Measurements from ENCODE around the gene ISG20. TPM values are rescaled to one million over a fixed set of nuclear protein-coding genes. Genes with fewer than 3 reads are reported as not detected.

ISG20 gene
- total RNA-seq, 1 donor from 2014 or later, result 2.5 TPM

DNA sequence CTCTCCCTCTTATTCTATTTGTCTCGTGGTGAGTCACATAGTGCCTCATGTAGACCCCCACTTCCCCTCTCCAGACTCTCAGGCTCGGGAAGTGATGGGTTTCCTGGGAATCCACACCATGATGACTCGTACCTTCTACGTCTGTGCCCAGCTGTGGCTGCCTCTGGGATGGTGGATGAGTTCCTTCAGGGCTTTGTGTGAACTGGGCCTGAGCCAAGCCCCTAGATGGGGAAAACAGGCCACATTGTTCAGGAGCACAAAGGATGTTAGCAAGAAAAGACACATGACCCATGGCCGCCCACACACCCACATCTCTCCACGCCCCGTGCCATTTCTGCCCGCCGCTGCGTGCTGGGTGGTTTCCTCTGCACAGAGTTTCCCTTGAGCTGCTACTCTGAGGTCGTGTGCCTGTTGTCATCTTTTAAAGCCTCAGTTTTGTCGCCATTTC is 10.5 kb downstream of the ISG20 start:
- ATAC-seq (ENCODE audit: poor library complexity), result peak; percentile 52
- intact Hi-C loops (cut with DNase I), result no loop called here

DNA sequence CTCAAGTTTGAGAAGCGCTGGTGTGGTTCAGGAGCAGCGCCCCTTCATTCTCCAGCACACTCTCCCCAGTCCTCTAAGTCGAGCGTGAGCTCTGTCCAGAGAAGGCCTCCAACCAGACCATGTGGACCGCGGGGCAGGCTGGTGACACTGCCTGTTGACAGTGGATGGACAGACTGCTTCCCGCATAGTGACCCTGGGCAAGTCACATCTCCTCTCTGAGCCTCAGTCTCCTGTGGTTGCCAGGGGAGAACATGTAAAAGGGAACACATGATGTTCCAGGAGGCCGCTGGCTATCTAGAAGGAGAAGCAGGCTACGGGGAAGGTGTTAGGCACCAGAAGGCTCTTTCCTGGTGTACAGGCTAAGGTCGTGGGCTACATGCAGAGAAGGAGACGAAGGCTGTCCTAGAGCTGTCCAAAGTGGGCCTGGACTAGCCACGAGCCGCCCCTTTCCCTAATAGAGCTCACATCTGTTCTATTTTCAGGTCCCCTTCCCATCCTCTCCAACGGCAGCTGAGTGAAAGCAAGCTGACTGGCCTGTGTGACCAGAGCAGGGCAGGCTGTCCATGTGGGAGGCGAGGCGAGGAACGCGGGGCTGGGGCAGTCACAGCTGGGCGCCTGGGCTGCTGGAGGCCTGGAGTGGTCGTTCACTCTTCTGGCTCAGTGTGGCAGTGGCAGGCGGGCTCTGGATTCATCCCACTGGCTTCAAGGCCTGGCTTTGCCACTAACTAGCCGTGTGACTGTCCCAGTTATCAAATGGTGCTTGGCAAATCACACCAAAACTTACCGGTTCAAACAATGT is 11.1 kb downstream of the ISG20 start:
- ATAC-seq (ENCODE audit: poor library complexity) (no peak), DNase-seq (no peak)
- intact Hi-C loops (cut with DNase I), result no loop called here

More for the DNA sequence above, 10.5 kb downstream of the ISG20 start:
- DNase-seq, result peak; percentile 56

DNA sequence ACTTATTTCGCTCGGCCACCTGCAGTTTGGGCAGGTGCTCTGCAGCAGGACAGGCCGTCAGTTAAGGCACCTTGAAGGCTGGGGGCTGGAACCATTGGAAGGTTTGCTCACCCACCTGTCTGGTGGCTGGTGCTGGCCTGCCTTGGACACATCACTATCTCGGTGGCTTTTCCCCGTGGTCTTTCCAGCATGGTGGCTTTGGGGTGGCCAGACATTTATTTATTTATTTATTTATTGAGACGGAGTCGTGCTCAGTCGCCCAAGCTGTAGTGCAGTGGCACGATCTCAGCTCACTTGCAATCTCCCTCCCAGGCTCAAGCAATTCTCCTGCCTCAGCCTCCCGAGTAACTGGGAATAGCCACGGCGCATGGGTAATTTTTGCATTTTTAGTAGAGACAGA is 11.7 kb downstream of the ISG20 start:
- intact Hi-C loops (cut with DNase I), result no loop called here
- ATAC-seq (ENCODE audit: poor library complexity) (no peak), DNase-seq (no peak)

DNA sequence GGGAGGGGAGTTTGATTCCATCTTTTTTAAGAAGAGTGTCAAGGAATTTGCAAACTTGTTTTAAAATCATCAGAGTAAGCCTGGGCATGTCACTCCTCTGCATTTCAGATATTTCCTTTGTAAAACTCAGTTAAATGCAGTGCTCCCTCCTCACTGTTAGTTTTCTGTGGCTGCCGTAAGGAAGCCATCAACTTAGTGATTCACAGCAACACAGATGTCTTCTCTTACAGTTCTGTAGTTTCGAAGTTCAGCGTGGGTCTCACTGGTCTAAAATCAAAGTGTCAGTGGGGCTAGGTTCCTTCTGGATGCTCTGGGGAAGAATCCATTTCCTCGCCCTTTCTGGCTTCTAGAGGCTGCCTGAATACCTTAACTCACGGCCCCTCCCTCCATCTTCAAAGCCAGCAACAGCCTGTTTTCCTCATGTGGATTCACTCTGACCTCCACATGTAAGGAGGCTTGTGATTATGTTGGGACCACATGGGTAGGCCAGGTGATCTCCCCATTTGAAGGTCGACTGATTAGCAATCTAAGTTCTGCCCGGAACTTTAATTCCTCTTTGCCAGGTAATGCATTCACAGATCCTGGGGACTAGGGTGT is 12.4 kb downstream of the ISG20 start:
- DNase-seq, result no peak
- intact Hi-C loops (cut with DNase I), result no loop called here
- ATAC-seq (ENCODE audit: poor library complexity), result no peak

DNA sequence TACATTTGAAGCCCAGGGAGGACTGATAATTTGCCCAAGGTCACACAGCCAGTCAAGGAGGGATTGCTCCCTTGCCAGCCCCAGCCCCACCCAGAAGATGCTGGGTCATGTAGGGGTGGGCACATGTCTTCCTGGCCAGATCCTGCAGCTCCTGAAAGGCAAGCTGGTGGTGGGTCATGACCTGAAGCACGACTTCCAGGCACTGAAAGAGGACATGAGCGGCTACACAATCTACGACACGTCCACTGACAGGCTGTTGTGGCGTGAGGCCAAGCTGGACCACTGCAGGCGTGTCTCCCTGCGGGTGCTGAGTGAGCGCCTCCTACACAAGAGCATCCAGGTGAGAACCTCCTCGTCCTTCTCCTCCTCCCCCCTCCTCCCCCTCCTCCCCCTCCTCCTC is 13.2 kb downstream of the ISG20 start:
- DNase-seq (no peak), ATAC-seq (ENCODE audit: poor library complexity) (no peak)
- intact Hi-C loops (cut with DNase I), result no loop called here

DNA sequence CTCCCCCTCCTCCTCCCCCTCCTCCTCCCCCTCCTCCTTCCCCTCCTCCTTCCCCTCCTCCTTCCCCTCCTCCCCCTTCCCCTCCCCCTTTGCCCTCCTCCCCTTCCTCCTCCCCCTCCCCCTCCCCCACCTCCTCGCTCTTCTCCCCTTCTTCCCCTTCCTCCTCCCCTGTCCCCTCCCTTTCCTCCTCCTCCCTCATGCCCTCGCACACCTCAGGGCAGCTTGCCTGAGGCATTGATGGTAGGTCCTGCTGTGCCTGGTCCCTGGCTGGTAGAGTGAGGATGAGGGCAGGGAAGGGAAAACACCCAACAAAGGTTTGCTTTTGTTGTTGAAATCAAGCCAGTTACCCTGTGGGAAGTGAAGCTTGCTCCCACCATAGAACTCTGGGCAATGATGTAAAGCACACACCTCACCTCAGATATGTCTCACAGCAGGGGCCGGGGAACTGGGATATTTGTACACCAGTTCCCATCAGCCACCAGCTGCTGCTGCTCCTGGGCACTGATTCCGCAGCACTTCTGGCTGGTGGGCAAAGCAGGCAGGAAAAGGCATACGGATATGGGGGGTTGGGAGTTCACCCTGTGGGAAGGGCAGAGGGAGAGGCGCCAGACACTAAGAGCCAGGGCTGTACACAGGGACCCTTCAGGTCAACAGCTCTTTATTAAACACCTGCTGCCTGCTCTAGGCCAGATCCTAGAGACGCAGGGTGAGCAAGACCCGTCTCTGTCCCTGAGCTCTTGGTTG is 13.8 kb downstream of the ISG20 start:
- intact Hi-C loops (cut with DNase I), result no loop called here
- no peak for ATAC-seq (ENCODE audit: poor library complexity)
- no peak for DNase-seq

DNA sequence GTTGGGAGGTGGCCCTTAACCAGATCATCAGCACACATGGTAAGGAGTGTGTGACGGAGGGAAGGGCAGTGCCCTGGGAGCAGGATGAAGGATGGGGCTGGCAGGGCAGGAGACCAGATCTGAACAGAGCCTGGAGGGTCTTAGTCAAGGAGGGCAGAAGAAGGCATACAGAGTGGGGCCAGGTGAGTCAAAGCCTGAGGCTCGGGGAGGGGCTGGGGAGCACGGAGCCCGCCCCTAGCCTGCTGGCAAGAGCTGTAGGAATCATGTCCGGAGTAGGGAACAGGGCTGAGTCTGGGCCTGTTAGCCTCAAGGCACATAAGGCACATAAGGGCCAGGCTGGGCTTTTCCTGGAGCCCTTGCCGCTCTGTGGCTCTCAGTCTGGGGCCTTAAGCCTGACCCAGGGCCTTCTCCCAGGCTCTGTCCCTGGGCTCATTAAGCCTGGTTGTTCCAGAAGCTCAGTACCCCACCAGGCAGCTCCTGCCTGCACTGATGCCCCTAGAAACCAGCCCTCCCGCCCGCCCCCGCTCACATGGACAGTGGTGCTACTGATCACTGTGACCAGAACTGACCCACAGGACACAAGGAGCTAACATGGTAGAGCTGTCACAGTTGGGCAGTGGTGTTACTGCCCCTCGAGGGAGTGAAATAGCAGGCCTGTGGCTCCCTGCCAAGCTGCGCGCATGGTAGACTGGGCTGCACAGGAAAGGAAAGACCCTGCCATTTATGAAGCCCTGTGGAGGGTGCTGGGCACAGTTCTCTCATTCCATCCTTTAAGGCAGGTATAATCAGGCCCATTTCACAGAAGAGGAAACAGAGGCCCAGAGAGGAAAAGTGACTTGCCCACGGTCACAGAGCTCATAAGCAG is 14.6 kb downstream of the ISG20 start:
- ATAC-seq (ENCODE audit: poor library complexity) (no peak), DNase-seq (no peak)
- intact Hi-C loops (cut with DNase I), result no loop called here

DNA sequence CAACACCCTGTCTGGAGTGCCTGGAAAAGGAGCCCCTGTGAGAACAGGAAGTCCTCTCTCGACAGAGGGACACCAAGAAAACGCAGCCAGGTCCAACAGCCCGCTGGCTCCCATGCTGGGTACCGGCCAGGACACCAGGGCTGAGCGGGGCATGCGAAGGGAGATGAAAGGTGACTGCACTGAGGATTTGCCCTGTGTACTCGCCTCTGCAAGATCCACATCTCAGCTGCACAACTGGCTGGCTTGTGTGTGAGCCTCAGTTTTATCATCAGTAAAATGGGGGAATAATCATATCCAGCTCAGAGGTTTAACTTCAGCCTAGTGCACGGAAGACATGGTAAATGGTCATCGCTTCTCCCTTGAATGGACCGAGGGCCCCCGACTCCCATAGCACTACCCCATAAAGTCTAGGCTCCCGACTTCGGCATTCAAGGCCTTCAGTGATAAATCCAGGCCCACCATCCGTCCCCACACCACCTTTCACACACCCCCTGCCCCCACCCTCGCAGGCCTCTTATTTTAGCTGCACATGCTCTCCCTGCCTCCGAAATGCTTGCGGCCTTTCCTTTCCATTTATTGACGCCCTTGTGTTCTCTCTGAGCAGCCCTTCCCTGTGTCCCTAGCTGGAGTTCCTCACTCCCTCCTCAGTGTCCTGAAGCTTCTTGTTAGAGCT is 15.8 kb downstream of the ISG20 start:
- ATAC-seq (ENCODE audit: poor library complexity) (no peak), DNase-seq (no peak)
- intact Hi-C loops (cut with DNase I), result loop anchor here (5.0 kb wide), 1 partner anchor 178 kb away; no protein-coding TSS in a partner anchor

DNA sequence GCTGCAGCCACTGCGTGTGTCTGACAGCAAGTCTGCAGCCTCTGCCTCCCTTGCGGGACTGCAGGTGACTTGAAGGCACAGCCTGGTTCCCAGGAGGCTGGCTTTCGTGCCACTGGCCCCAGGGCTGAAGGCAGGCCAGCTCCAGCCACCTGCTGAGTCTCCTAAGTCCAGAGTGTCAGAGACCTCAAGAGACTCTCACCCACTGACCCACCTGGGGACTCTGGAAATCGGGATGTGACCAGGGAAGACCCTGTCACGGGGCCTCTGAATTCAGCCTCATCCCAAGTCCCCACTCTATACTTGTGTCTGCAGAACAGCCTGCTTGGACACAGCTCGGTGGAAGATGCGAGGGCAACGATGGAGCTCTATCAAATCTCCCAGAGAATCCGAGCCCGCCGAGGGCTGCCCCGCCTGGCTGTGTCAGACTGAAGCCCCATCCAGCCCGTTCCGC is 16.3 kb downstream of the ISG20 start:
- ATAC-seq (ENCODE audit: poor library complexity) (no peak), DNase-seq (no peak)
- intact Hi-C loops (cut with DNase I), result loop anchor here (5.0 kb wide), 1 partner anchor 177 kb away; no protein-coding TSS in a partner anchor

DNA sequence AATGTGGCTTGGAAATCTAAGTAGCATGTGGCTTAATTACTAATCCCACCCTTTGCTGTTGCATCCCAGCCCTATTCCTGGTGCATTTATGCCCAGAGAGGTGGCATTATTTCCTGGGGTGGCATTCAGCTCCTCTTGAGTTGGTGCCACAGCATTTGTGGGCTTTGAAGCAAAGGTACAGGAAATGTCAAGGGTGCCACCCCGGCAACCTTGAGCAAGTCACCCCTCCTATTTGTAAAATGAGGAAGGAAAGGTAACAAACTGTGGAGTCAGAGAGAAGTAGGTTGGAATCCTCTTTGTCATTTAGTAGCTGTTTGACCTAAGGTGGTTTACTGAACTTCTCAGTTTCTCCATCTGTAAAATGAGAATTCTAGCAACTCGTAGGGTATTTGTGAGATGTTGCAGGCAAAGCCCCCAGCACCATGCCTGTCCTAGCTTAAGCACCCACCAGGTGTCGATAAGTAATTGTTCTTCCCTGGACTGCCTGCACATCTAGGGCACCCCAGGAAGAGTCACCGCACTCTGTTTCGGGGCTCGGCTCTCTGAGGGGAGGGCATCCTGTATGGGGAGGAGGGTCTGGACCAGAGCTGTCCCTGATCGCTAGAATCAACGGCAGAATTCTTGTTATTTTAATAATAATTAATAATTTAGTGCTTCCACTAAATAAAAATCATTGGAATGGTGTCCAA is 17.1 kb downstream of the ISG20 start:
- intact Hi-C loops (cut with DNase I), result loop anchor here (5.0 kb wide), 1 partner anchor 176 kb away; no protein-coding TSS in a partner anchor
- DNase-seq, result no peak

DNA sequence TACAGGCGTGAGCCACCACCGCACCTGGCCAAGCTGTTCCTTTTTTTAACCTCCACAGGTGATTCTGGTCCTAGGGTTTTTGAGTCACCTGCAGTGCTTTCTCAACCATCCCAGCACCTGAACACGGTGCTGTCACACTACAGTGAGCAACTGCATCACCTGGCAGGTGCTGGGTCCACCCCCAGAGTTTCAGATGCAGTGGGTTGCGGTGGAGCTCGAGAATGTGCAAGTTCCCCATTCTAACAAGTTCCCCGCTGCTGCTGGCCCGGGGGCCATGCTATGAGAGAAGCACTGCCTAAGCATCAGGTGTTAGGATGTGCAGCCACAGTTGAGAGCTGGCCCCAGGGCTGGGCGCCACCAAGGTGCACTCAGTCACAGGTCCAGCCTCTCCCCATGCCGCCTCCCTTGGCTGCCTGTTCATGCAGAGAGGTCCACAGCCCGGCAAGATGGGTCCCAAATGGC is 18.0 kb downstream of the ISG20 start:
- ATAC-seq (ENCODE audit: poor library complexity) (no peak), DNase-seq (no peak)
- intact Hi-C loops (cut with DNase I), result loop anchor here (5.0 kb wide), 1 partner anchor 176 kb away; no protein-coding TSS in a partner anchor

More for the DNA sequence above, 17.1 kb downstream of the ISG20 start:
- no peak for ATAC-seq (ENCODE audit: poor library complexity)

DNA sequence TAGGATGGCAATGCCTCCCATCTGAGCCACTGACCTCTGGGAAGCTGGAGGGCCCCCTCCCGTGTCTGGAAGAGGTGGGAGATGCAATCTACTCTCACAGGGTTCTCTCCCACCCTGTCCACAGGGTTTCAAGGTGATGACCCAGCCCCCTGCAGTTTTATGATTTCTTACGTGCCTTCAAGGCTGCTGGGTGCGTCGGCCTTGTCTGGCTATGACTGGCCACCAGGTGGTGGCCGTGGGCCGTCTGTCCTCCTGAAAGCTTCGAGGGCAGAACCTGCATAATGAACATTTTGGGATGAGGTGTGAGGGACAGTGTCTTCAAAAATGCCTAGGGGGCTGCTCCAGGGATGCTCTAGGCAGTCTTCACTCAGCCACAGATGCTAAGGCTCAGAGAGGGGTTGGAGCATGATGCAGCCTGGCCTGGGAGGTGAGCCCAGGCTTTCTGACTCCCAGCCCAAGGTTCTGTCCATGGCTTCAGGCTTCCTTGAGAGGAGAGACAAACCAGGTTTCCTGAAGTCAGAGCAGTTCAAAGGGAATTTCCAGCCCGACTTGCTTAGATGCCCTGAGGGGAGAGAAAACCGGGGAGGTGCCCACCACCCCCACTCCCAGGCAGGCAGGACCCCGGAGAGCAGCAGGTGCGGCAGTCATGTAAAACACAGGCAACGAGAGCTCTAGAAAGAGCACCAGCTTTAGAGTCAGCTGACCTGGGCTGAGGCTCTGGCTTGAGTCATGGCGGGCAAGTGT is 18.7 kb downstream of the ISG20 start:
- intact Hi-C loops (cut with DNase I), result loop anchor here (5.0 kb wide), 1 partner anchor 175 kb away; no protein-coding TSS in a partner anchor
- ATAC-seq (ENCODE audit: poor library complexity), result peak; percentile 55
- DNase-seq, result no peak

DNA sequence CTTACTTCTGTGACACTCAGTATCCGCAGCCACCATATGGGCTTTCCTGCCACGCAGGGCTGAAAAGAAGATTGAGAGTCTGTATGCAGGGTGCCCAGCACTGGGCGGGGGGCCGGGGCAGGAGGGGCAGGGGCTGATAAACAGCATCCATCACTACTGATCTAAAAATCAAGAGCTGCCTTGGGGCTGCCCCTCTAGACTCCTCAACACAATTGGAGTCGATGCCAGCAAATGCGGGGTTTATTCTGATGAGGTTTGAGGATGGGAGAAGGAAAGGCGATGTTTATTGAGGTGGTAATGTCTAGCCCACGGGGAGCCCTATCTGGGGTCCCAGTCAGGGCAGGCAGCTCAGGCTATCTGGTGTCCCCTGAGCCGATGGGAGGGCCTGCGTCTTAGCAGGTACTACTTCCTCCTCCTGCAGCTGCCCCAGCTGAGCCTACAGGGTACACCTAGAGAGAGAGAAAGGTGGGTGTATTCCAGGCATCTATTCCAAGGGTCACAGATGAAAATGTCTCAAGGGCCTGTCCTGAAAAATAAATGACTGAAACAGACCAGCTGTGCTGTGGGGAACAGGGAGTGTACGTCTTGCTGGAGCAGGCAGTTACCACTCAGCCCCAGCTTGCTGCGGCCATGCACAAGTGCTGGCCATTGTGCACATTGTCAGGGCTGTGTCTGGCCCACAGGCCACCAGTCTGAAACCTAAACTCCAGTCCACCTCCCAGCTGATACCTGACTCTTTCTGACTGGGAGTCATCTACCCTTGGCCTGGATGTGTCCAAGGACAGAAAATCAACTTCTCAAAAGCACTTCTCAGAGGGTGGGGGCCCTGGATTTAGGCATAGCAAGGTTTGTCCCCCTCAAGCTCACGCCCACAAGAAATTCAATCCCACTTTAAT is 19.5 kb downstream of the ISG20 start:
- no peak for ATAC-seq (ENCODE audit: poor library complexity)
- DNase-seq, result no peak
- intact Hi-C loops (cut with DNase I), result loop anchor here (5.0 kb wide), 1 partner anchor 174 kb away; no protein-coding TSS in a partner anchor

DNA sequence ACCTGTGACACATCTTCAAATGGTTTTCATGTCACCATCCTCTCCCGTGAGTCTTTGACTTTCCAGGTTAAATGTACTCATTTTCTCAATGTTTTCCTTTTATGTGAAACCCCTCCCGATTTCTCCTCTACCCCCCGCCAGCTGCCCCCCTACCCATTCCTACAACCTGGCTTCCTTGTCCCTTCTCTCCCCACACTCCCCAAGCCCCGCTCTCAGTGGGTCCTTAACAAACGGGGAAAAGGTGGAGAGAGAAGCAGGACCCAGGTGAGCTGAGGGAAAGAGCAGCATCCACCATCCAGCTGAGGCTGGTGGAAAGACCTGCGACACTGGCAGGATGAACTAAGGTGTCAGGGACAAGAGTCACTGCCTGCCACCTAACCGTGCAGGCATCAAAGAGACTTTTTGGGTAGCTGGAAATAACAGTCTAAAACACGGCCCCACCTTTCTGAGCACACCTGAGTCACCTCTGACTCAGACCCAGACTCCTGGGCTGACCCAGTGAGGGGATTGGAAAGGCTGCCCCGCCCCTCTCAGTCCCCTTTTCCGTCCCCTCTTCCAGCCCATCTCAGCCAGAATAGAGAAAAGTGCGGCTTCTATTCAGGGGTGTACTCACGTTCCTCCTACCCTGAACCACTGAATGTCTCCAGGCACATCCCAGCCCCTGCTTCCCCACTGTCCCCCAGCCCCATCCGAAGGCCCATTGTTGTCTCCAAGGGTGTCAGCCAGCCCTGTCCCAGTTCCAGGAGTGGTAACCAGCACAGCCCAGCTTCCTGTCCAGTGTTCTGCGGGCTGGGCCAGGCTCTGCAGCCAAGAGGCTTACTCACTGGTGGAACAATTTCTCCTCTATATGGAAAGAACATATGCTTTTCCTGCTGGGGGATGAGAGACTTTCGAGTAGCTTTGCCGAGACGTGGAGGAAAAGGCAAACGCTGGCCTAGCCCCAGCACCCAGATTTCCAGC is 20.4 kb downstream of the ISG20 start:
- intact Hi-C loops (cut with DNase I), result loop anchor here (5.0 kb wide), 1 partner anchor 173 kb away; no protein-coding TSS in a partner anchor
- no peak for ATAC-seq (ENCODE audit: poor library complexity)
- no peak for DNase-seq
